Gastrocnemius medialis (tissue), 4 donors: ENCODE results near the gene KDM5B. TPM values are rescaled to one million over a fixed set of nuclear protein-coding genes. Genes with fewer than 3 reads are reported as not detected.
"Not testable (repeated sequence)": the region's sequence is repeated elsewhere in the genome, so short reads cannot be mapped to it uniquely, and the experiment has no call there.

Source experiments
- ATAC-seq, 2 donors: fragments of 150-250 bp; one replicate each; pipeline ENCODE4 v1.9.1; 2016
- DNase-seq, 2 donors: peaks; one replicate each; pipeline ENCODE4 v3.0.0-alpha.2; 2019
- H3K27ac ChIP-seq, 4 donors: fragments of 200-600 bp; sonication (generic); 1 replicate in 1 of 4; 2 replicates in 3 of 4; pipeline ENCODE4 v1.5.1; 2016 to 2018; ENCODE audit warnings: mild to moderate bottlenecking in 2 of 4, moderate library complexity in 1 of 4
- H3K27me3 ChIP-seq, 3 donors: fragments of 200-600 bp; sonication (generic) in 2 of 3; 1 replicate in 1 of 3; 2 replicates in 2 of 3; pipeline versions ENCODE4 v1.5.1 to v1.6.0; 2016 to 2019; ENCODE audit warnings: mild to moderate bottlenecking in 1 of 3, moderate library complexity in 1 of 3
- H3K36me3 ChIP-seq, 2 donors: fragments of 200-600 bp; sonication (generic) in 1 of 2; one replicate each; pipeline ENCODE4 v1.5.1; 2017 to 2018
- H3K4me1 ChIP-seq, 2 donors: fragments of 200-600 bp; sonication (generic) in 1 of 2; one replicate each; pipeline ENCODE4 v1.5.1; 2016 to 2017; ENCODE audit warnings: mild to moderate bottlenecking in 2 of 2
- H3K4me3 ChIP-seq, 4 donors: fragments of 200-600 bp; sonication (generic) in 3 of 4; 1 replicate in 1 of 4; 2 replicates in 3 of 4; pipeline ENCODE4 v1.5.1; 2016 to 2019; ENCODE audit warnings: mild to moderate bottlenecking in 2 of 4
- H3K9me3 ChIP-seq, 3 donors: fragments of 200-600 bp; sonication (generic) in 2 of 3; 1 replicate in 1 of 3; 2 replicates in 2 of 3; pipeline ENCODE4 v1.5.1; 2016 to 2019
- CTCF ChIP-seq, 5 experiments: fragments of 450-650 bp in 3 of 5; fragments of 200-600 bp in 2 of 5; sonication (generic) in 2 of 5; IDR thresholded peaks in 4 of 5; conservative IDR thresholded peaks in 1 of 5; 1 replicate in 4 of 5; 2 replicates in 1 of 5; pipeline ENCODE4 v1.5.1; 2016 to 2019; ENCODE audit warnings: antibody characterized with exemption in 5 of 5, mild to moderate bottlenecking in 3 of 5, moderate library complexity in 3 of 5
- POLR2A ChIP-seq, 2 donors: fragments of 450-650 bp; IDR thresholded peaks; one replicate each; pipeline ENCODE4 v1.6.1; 2017; ENCODE audit warnings: antibody characterized with exemption in 2 of 2, mild to moderate bottlenecking in 2 of 2, moderate library complexity in 2 of 2
- in situ Hi-C, 4 donors: fragments of 200-750 bp; cut with MboI; loops; one replicate each; pipeline versions ENCODE4 v1.15.0 to v1.8.0; 2017; ENCODE audit warnings: low sequenced_read_pairs in 4 of 4
- intact Hi-C: fragments of 100-400 bp; cut with DNase I; formaldehyde crosslinking; loops from one replicate; pipeline ENCODE4 v1.15.1; 2023; ENCODE audit warnings: low total_unique reads
- total RNA-seq, 4 donors: library from RNA; depleted of rRNA; stranded (reverse); fragments of >200 nt; gene quantifications; one replicate each; pipeline versions ENCODE4 v1.1.0 to v1.2.3, GENCODE V29; 2016

Gene KDM5B
- total RNA-seq, 4 donors from 2014 or later, result 10.7 to 17.1 (median 13.7) TPM

DNA sequence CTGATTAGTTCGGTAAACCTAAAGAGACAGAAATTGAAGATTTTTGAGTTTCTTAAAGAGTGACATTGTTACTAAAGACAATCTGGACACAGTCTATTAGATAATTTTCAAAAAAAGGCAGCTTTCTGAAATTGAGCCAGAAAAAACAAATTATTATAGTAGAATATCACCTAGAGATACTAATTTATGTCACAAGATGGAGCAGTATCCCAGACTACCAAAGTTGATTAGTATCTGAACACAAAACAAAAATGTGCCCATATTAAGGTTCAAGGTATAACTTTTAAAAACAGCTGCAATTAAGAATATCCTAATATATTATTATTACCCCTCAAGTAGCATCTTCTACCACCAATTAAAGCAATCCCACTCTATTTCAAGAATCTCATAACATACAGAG, 57.5 kb downstream of the KDM5B start:
- intact Hi-C loops, result no loop called here
- no peak overlapping the region for H3K4me3 ChIP-seq
- H3K9me3 ChIP-seq, result no peaks in the 10 kb centered on the region
- in situ Hi-C loops, result loop anchor here in 2 of 4 donors (25.0 kb wide), 1 partner anchor 237 kb away; no protein-coding TSS in a partner anchor
- no peaks in the 10 kb centered on the region for H3K27me3 ChIP-seq
- DNase-seq (no peak), ATAC-seq (no peak)
- TF ChIP-seq POLR2A (IDR thresholded peaks at IDR 0.05) (no peak), CTCF (IDR thresholded peaks at IDR 0.05 in 4 of 5, conservative IDR thresholded peaks at IDR 0.05 in 1 of 5) (no peak)
- no peak overlapping the region for H3K27ac ChIP-seq
- no peaks in the 10 kb centered on the region for H3K4me1 ChIP-seq
- H3K36me3 ChIP-seq, result peaks cover 0 to 70% of the 10 kb centered on the region in 2 donors

DNA sequence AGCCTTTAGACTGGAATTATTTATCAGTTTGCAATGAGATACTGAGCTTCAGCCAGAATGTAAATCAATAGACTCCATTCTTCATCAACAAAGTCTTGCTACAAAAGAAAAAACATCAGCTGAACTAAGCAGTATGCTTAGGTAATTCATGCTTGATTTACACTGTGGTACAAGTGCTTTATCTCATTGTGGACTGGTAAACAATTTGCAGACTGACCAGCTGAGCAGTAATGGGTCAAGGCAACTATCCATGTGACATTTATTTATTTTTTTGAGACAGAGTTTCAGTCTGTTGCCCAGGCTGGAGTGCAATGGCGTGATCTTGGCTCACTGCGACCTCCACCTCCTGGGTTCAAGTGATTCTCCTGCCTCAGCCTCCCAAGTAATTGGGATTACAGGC, 58.2 kb downstream of the KDM5B start:
- in situ Hi-C loops, result loop anchor here in 2 of 4 donors (25.0 kb wide), 1 partner anchor 237 kb away; no protein-coding TSS in a partner anchor
- no peaks in the 10 kb centered on the region for H3K9me3 ChIP-seq
- H3K36me3 ChIP-seq, result peaks cover 0 to 69% of the 10 kb centered on the region in 2 donors

DNA sequence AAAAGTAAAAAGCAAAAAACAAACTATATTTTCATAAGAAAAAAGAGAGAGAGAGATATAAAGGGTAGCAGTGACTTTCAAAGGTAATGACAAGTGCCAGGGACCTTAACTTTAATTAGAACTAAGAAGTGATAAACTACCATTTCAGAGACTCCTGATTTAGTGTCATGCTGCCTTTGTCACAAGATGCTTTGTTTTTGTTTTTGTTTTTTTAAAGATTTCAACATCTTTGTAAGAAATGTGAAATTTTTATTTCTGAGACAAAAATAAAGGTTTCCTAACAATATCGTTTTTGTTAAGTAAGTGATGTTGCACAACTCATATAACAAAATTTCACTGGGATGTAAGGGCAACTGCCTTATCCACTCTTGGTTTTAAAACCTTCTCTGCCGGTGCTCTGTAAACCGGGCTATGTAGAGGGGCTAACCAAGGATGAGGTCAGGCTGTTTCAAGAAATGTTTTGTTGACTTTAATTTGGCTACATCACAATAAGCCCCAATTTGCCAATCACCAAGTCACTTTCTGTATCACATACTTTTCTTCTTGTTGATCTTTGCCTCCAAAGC, 62.8 kb downstream of the KDM5B start:
- no peak overlapping the region for H3K4me3 ChIP-seq
- H3K9me3 ChIP-seq, result no peaks in the 10 kb centered on the region
- in situ Hi-C loops (loop anchor here in 1 of 4 donors (10.0 kb wide), 1 partner anchor 249 kb away; no protein-coding TSS in a partner anchor), intact Hi-C loops (no loop called here)
- no peak for ATAC-seq
- no peak for DNase-seq
- H3K4me1 ChIP-seq, result no peaks in the 10 kb centered on the region
- peaks cover 2 to 80% of the 10 kb centered on the region in 2 donors for H3K36me3 ChIP-seq
- no peak overlapping the region for H3K27ac ChIP-seq
- TF ChIP-seq CTCF (IDR thresholded peaks at IDR 0.05 in 4 of 5, conservative IDR thresholded peaks at IDR 0.05 in 1 of 5) (no peak), POLR2A (IDR thresholded peaks at IDR 0.05) (no peak)
- H3K27me3 ChIP-seq, result no peaks in the 10 kb centered on the region

More for the DNA sequence above, 58.2 kb downstream of the KDM5B start:
- intact Hi-C loops, result no loop called here
- H3K27ac ChIP-seq, result no peak overlapping the region
- no peak for ATAC-seq
- no peaks in the 10 kb centered on the region for H3K27me3 ChIP-seq
- H3K4me1 ChIP-seq, result no peaks in the 10 kb centered on the region
- no peak overlapping the region for H3K4me3 ChIP-seq
- no peak for TF ChIP-seq CTCF (IDR thresholded peaks at IDR 0.05 in 4 of 5, conservative IDR thresholded peaks at IDR 0.05 in 1 of 5)
- no peak for TF ChIP-seq POLR2A (IDR thresholded peaks at IDR 0.05)
- DNase-seq, result no peak

GRCh38 chr1:202744770-202745169, 63.5 kb downstream of the KDM5B start:
- H3K27ac ChIP-seq, H3K4me3 ChIP-seq, intact Hi-C loops, ATAC-seq, H3K4me1 ChIP-seq, H3K9me3 ChIP-seq, DNase-seq, H3K27me3 ChIP-seq: not testable (repeated sequence)
- peaks cover 2 to 74% of the 10 kb centered on the region in 2 donors for H3K36me3 ChIP-seq
- in situ Hi-C loops, result loop anchor here in 1 of 4 donors (10.0 kb wide), 1 partner anchor 250 kb away; no protein-coding TSS in a partner anchor

DNA sequence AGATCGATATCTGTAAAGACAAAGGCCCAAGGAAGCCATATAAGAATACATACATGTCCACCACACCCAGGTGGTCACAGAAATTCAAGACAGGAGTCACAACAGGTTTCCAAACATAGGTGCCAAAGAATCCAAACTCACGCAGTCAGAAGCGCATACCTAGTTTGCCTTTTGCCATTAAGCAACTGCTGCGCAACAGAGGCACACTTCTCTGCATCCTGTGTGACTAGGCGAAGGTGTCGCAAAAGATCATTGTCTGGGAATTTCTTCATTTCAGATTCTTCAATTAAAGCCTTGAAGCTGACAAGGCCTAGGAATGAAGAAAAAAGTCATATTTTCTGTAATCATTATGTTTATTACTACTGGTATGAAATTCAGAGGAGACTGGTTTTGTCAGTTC, 65.7 kb downstream of the KDM5B start:
- Histone ChIP-seq H3K36me3 (peaks cover 2 to 63% of the 10 kb centered on the region in 2 donors), H3K9me3 (no peaks in the 10 kb centered on the region), H3K4me1 (no peaks in the 10 kb centered on the region), H3K27me3 (no peaks in the 10 kb centered on the region), H3K27ac (no peak overlapping the region), H3K4me3 (no peak overlapping the region)
- in situ Hi-C loops, result loop anchor here in 1 of 4 donors (10.0 kb wide), 1 partner anchor 252 kb away; no protein-coding TSS in a partner anchor
- DNase-seq (no peak), ATAC-seq (no peak)
- intact Hi-C loops, result no loop called here
- TF ChIP-seq CTCF (IDR thresholded peaks at IDR 0.05 in 4 of 5, conservative IDR thresholded peaks at IDR 0.05 in 1 of 5), result no peak
